Esophagus squamous epithelium (tissue), 4 donors: ENCODE measurements around the gene PIP5KL1.

Experiments
- CTCF ChIP-seq, 6 experiments: fragments of 450-650 bp in 4 of 6; fragments of 200-600 bp in 2 of 6; sonication (generic) in 2 of 6; IDR thresholded peaks; one replicate each; pipeline ENCODE4 v1.5.1; 2016 to 2019; ENCODE audit warnings: antibody characterized with exemption in 6 of 6, mild to moderate bottlenecking in 4 of 6, moderate library complexity in 4 of 6
- POLR2A ChIP-seq, 4 donors: fragments of 450-650 bp; IDR thresholded peaks; one replicate each; pipeline ENCODE4 v1.6.1; 2017; ENCODE audit warnings: antibody characterized with exemption in 4 of 4, mild to moderate bottlenecking in 4 of 4, moderate library complexity in 3 of 4

- TF ChIP-seq CTCF (IDR thresholded peaks at IDR 0.05) (no peak), POLR2A (IDR thresholded peaks at IDR 0.05) (no peak)
Measured at GRCh38 chr9:127941961-127942215, 11.3 kb upstream of the PIP5KL1 start.
